ENCODE data around the gene WAPL.

GRCh38 chr10:86553639-86554038, 32.0 kb upstream of the WAPL start:
- TF ChIP-seq POLR2A (IDR thresholded peaks at IDR 0.05) (no peak), CTCF (IDR thresholded peaks at IDR 0.05) (no peak), POLR2AphosphoS5 (IDR thresholded peaks at IDR 0.05) (no peak)

Data from sigmoid colon (tissue), 4 donors.